Ovary (tissue), 9 donors: Measurements from ENCODE around the gene FGF19. TPM values are rescaled to one million over a fixed set of nuclear protein-coding genes. Genes with fewer than 3 reads are reported as not detected.

Experiments used
- DNase-seq, 5 donors: peaks; one replicate each; pipeline ENCODE4 v3.0.0-alpha.2; 2019 to 2020
- H3K27ac ChIP-seq, 2 donors: fragments of 200-600 bp; one replicate each; pipeline versions ENCODE4 v1.5.1 to v1.8.0; 2019 to 2022
- H3K27me3 ChIP-seq: fragments of 200-600 bp; one replicate; pipeline ENCODE4 v1.8.0; 2022
- H3K36me3 ChIP-seq: fragments of 200-600 bp; sonication (generic); one replicate; pipeline ENCODE4 v1.5.1; 2019
- H3K4me1 ChIP-seq: one replicate; pipeline ENCODE4 v1.8.1; 2013; ENCODE audit warnings: mild to moderate bottlenecking, moderate library complexity; ENCODE audit not compliant: insufficient read depth
- H3K4me3 ChIP-seq: fragments of 200-600 bp; sonication (generic); one replicate; pipeline ENCODE4 v1.5.1; 2017
- H3K9me3 ChIP-seq, 2 donors: fragments of 200-600 bp in 1 of 2; sonication (generic) in 1 of 2; one replicate each; pipeline versions ENCODE4 v1.5.1 to v1.8.1; 2013 to 2019; ENCODE audit warnings: mild to moderate bottlenecking in 1 of 2, moderate library complexity in 1 of 2
- EP300 ChIP-seq: sonication (generic); formaldehyde crosslinking; IDR thresholded peaks from one replicate; pipeline ENCODE4 v1.6.1; 2017; ENCODE audit warnings: antibody characterized with exemption
- POLR2A ChIP-seq: fragments of 450-650 bp; IDR thresholded peaks from one replicate; pipeline ENCODE4 v1.6.1; 2017; ENCODE audit warnings: antibody characterized with exemption, mild to moderate bottlenecking, moderate library complexity
- WGBS, 3 donors: extraction: QIAGEN DNeasy Blood & Tissue Kit in 1 of 3; methylation state at CpG; one replicate each; pipeline versions ENCODE4 v1.1.5 to v1.1.7; 2013 to 2017; 5-methylcytosine and 5-hydroxymethylcytosine counted together
- intact Hi-C, 4 donors: fragments of 100-400 bp; cut with DNase I; formaldehyde crosslinking; loops; one replicate each; pipeline versions ENCODE4 v1.11.0 to v1.15.1; 2022 to 2023
- polyA plus RNA-seq, 2 donors: library from polyadenylated mRNA; stranded (reverse); fragments of 200-250 nt in 1 of 2; fragments of 350-450 nt in 1 of 2; fragmentation: Illumina TruSeq in 1 of 2; extraction: RNeasy Lipid Tissue Mini Kit (QIAGEN cat#74804) in 1 of 2; gene quantifications; one replicate each; pipeline ENCODE4 v1.2.3, GENCODE V29; 2013 to 2014
- total RNA-seq, 7 donors: library from RNA; depleted of rRNA in 2 of 7; stranded (reverse); fragments of >200 nt in 2 of 7; fragmentation: NEBNext Ultra II Directional in 3 of 7; extraction: Animal tissue kit (Norgen Biotek cat#: 25700) in 3 of 7; gene quantifications; one replicate each; pipeline versions ENCODE4 v1.1.0 to v1.2.4, GENCODE V29; 2016 to 2023
- TF ChIP-seq, protein P1 (sequence below), 3 donors: fragments of 450-650 bp in 2 of 3; fragments of 200-600 bp in 1 of 3; IDR thresholded peaks; one replicate each; pipeline versions ENCODE4 v1.5.1 to v1.8.0; 2016 to 2022; ENCODE audit warnings: antibody characterized with exemption in 3 of 3, mild to moderate bottlenecking in 1 of 3
- donor health status: DM: no; HTN: no; CAD: no; lungs with moderate emphysema.
- donor health status: DM: no; HTN: no; CAD: no.
- donor health status: Bipolar disorder and iron deficiency.
- donor health status: DM: yes; HTN: yes; CAD: no.
- donor health status: DM: no; HTN: no; CAD: no.
- donor health status: DM: yes; HTN: yes; CAD: no.

The FGF19 gene
- total and polyA plus RNA-seq, 9 donors = 0.31 TPM; not detected in 8

DNA sequence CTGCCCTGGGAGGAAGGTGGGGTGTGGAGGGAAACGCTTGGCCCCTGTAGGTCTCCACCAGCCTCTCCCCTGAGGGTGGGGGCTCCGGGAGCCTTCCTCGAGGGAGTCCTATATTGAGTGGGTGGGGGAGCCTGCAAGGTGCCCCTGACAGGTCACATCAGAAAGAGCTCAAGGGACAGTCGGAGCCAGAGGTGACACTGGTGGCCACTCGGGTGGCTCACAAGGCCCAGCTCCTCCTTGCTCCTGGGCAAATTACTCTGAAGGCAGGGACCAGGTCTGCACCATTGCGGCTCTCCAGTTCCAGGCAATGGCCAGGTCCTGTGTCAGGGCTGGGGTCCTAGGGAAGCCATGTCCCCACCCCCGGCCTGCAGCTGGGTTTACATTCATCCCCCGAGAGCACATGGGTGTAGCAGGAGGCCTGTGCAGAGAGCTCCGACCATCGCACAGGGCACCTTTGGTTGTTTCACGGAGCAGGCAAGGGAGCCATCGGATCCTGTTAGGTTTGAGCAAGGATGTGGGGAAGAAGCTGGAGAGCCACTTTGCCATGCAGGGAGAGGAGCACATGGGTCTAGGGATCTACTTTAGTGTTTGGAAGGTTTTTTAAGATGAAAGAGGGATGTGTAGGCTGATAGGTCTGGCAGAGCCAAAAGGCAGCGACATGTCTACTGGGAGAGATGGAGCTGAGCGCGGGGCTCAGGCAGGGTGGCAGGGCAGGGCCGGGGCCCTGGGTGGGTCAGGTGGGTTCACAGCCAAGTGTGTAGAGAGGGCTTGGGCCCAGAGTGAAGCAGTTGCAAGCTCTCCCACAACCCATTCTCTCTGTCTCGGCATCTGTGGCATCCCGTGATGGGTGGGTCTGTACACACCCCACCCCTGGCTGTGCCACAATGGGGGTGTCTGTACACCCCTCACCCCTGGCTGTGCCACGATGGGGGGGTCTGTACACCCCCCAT lies 48.1 kb downstream of the FGF19 start:
- no peak overlapping the region for H3K27ac ChIP-seq
- H3K4me1 ChIP-seq = no peaks in the 10 kb centered on the region
- TF ChIP-seq, protein P1, sequence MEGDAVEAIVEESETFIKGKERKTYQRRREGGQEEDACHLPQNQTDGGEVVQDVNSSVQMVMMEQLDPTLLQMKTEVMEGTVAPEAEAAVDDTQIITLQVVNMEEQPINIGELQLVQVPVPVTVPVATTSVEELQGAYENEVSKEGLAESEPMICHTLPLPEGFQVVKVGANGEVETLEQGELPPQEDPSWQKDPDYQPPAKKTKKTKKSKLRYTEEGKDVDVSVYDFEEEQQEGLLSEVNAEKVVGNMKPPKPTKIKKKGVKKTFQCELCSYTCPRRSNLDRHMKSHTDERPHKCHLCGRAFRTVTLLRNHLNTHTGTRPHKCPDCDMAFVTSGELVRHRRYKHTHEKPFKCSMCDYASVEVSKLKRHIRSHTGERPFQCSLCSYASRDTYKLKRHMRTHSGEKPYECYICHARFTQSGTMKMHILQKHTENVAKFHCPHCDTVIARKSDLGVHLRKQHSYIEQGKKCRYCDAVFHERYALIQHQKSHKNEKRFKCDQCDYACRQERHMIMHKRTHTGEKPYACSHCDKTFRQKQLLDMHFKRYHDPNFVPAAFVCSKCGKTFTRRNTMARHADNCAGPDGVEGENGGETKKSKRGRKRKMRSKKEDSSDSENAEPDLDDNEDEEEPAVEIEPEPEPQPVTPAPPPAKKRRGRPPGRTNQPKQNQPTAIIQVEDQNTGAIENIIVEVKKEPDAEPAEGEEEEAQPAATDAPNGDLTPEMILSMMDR (IDR thresholded peaks at IDR 0.05) = no peak
- TF ChIP-seq POLR2A (no peak), EP300 (no peak)
- H3K27me3 ChIP-seq = no peaks in the 10 kb centered on the region
- no peaks in the 10 kb centered on the region for H3K9me3 ChIP-seq
- intact Hi-C loops = no loop called here
- DNase-seq = peak in 1 of 5 donors; percentile 5
- no peak overlapping the region for H3K4me3 ChIP-seq
- WGBS, 3 donors = 84 to 87% (median 86%) methylated on average over 19 of the region's 19 CpGs
- H3K36me3 ChIP-seq = no peaks in the 10 kb centered on the region

DNA sequence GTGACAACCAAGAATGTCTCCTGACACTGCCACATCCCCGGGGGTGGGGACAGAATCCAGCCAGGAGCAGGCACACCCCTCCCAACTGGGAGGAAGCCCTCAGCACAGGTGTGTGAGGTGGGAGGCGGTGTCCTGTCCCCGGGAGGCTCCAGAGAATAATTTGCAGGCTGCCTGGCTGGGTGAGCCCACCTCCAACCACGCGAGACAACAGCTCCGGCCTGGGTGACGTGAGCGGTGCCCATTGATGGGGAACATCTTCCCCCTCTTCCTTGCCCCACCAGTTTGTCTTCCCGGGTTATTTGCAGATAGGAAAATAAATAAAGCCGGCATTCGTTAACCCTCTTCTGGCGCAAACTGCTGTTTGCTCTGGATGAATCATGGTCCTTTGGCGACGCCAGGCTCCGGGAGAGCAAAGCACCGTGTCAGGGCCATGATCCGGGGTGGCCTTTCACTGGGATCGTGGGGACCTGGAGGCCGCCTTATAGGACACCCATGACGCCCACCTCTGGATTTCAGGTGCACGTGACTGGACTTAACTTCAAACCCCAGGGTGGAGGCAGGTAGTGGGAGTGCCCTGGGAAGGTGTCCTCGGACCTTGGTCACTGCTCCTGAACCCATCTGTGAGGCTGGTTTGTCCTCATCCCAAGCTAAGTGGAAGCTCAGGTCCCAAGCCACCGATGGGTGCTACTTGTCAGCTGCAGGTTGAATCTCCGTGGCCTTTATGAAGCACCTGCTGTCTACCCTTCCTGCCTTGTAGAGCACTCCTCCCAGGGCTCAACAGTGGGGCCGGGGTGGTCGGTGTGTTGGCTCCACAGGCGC lies 49.0 kb downstream of the FGF19 start:
- intact Hi-C loops = no loop called here
- 54 to 63% (median 61%) methylated on average over 27 of the region's 27 CpGs for WGBS, 3 donors
- Histone ChIP-seq H3K4me3 (no peak overlapping the region), H3K27ac (no peak overlapping the region), H3K4me1 (no peaks in the 10 kb centered on the region), H3K36me3 (no peaks in the 10 kb centered on the region), H3K9me3 (no peaks in the 10 kb centered on the region), H3K27me3 (no peaks in the 10 kb centered on the region)
- peak in 1 of 5 donors; percentile 29 for DNase-seq
- no peak for TF ChIP-seq EP300
- TF ChIP-seq, protein P1 (IDR thresholded peaks at IDR 0.05) = no peak
- no peak for TF ChIP-seq POLR2A

DNA sequence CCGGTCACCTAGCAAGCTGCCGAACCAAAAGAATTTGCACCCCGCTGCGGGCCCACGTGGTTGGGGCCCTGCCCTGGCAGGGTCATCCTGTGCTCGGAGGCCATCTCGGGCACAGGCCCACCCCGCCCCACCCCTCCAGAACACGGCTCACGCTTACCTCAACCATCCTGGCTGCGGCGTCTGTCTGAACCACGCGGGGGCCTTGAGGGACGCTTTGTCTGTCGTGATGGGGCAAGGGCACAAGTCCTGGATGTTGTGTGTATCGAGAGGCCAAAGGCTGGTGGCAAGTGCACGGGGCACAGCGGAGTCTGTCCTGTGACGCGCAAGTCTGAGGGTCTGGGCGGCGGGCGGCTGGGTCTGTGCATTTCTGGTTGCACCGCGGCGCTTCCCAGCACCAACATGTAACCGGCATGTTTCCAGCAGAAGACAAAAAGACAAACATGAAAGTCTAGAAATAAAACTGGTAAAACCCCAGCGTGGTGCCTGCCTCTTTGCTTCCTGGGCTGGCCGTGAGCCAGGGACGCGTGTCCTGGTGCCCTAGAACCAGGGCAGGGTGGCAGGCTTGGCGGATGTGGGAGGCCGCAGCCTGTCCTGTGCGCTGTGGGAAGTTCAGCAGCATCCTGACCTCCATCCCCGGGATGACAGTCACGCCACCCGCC lies 49.7 kb downstream of the FGF19 start:
- TF ChIP-seq EP300 = no peak
- TF ChIP-seq, protein P1 (IDR thresholded peaks at IDR 0.05) = no peak
- TF ChIP-seq POLR2A = no peak
- H3K27ac ChIP-seq = no peak overlapping the region
- intact Hi-C loops = no loop called here
- H3K36me3 ChIP-seq = no peaks in the 10 kb centered on the region
- no peaks in the 10 kb centered on the region for H3K27me3 ChIP-seq
- no peaks in the 10 kb centered on the region for H3K9me3 ChIP-seq
- DNase-seq = peak in 1 of 5 donors; percentile 28
- no peaks in the 10 kb centered on the region for H3K4me1 ChIP-seq
- no peak overlapping the region for H3K4me3 ChIP-seq
- 80 to 86% (median 81%) methylated on average over 38 of the region's 38 CpGs for WGBS, 3 donors

DNA sequence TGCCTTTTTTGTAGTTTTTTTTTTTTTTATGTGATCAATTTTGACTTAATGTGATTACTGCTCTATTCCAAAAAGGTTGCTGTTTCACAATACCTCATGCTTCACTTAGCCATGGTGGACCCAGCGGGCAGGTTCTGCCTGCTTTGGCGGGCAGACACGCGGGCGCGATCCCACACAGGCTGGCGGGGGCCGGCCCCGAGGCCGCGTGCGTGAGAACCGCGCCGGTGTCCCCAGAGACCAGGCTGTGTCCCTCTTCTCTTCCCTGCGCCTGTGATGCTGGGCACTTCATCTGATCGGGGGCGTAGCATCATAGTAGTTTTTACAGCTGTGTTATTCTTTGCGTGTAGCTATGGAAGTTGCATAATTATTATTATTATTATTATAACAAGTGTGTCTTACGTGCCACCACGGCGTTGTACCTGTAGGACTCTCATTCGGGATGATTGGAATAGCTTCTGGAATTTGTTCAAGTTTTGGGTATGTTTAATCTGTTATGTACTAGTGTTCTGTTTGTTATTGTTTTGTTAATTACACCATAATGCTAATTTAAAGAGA lies 50.3 kb downstream of the FGF19 start:
- no peaks in the 10 kb centered on the region for H3K4me1 ChIP-seq
- H3K9me3 ChIP-seq = no peaks in the 10 kb centered on the region
- 90 to 92% (median 91%) methylated on average over 23 of the region's 23 CpGs for WGBS, 3 donors
- H3K27ac ChIP-seq = no peak overlapping the region
- H3K27me3 ChIP-seq = no peaks in the 10 kb centered on the region
- no peak overlapping the region for H3K4me3 ChIP-seq
- TF ChIP-seq POLR2A (no peak), EP300 (no peak)
- TF ChIP-seq, protein P1 (IDR thresholded peaks at IDR 0.05) = no peak
- intact Hi-C loops = no loop called here
- DNase-seq = peak in 1 of 5 donors; percentile 10
- no peaks in the 10 kb centered on the region for H3K36me3 ChIP-seq
